Aorta (tissue), 5 donors: Measurements from ENCODE around the gene PLA2G4D. TPM values are rescaled to one million over a fixed set of nuclear protein-coding genes. Genes with fewer than 3 reads are reported as not detected.

Experiments used
- ATAC-seq: fragments of 200-7000 bp; cut with Tn5 transposase; one replicate; pipeline ENCODE4 v1.9.1; 2022; ENCODE audit warnings: moderate library complexity; ENCODE audit not compliant: low FRiP score
- DNase-seq, 2 donors: peaks; one replicate each; pipeline ENCODE4 v3.0.0-alpha.2; 2020
- H3K27ac ChIP-seq, 2 donors: one replicate each; pipeline ENCODE4 v1.5.1; 2013; ENCODE audit warnings: low read length in 2 of 2, mild to moderate bottlenecking in 2 of 2, moderate library complexity in 2 of 2, control low read depth in 1 of 2, inconsistent platforms in 1 of 2, low read depth in 1 of 2
- H3K27me3 ChIP-seq, 2 donors: one replicate each; pipeline ENCODE4 v1.6.1; 2013; ENCODE audit warnings: control low read depth in 1 of 2, low read length in 1 of 2, mild to moderate bottlenecking in 1 of 2, moderate library complexity in 1 of 2; ENCODE audit not compliant: insufficient read depth in 2 of 2, control insufficient read depth in 1 of 2
- H3K36me3 ChIP-seq, 2 donors: one replicate each; pipeline ENCODE4 v1.6.1; 2013; ENCODE audit warnings: control low read depth in 1 of 2, low read length in 1 of 2, mild to moderate bottlenecking in 1 of 2; ENCODE audit not compliant: insufficient read depth in 2 of 2, control insufficient read depth in 1 of 2
- H3K4me1 ChIP-seq, 2 donors: one replicate each; pipeline ENCODE4 v1.6.1; 2013; ENCODE audit warnings: low read length in 2 of 2, control low read depth in 1 of 2, mild to moderate bottlenecking in 1 of 2, moderate library complexity in 1 of 2; ENCODE audit not compliant: insufficient read depth in 2 of 2, control insufficient read depth in 1 of 2
- H3K4me3 ChIP-seq, 2 donors: one replicate each; pipeline ENCODE4 v1.5.1; 2013; ENCODE audit warnings: low read length in 2 of 2, control low read depth in 1 of 2, mild to moderate bottlenecking in 1 of 2
- H3K9me3 ChIP-seq: one replicate; pipeline ENCODE4 v1.6.1; 2013; ENCODE audit warnings: mild to moderate bottlenecking, low read length; ENCODE audit not compliant: control insufficient read depth
- whole genome bisulfite sequencing, 2 donors: extraction: QIAGEN DNeasy Blood & Tissue Kit; methylation state at CpG; one replicate each; pipeline ENCODE4 v1.1.7; 2013; 5-methylcytosine and 5-hydroxymethylcytosine counted together
- intact Hi-C, 2 donors: fragments of 100-400 bp; cut with DNase I; formaldehyde crosslinking; loops; one replicate each; pipeline versions ENCODE4 v1.14.2 to v1.15.0; 2022
- polyA plus RNA-seq, 2 donors: library from polyadenylated mRNA; stranded (reverse); fragments of 200-250 nt; gene quantifications; one replicate each; pipeline ENCODE4 v1.2.3, GENCODE V29; 2013
- total RNA-seq, 2 donors: library from RNA; stranded (reverse); fragmentation: NEBNext Ultra II Directional; extraction: Animal tissue kit (Norgen Biotek cat#: 25700); gene quantifications; one replicate each; pipeline ENCODE4 v1.2.1, GENCODE V29; 2021
- donor health status: healthy with polysubstance abuse.
- donor health status: Bipolar disorder and iron deficiency.
- donor health status: DM: no; HTN: no; CAD: no.
- donor health status: DM: no; HTN: no; CAD: no.
- donor health status: DM: yes; HTN: yes; CAD: no.

PLA2G4D gene
- total and polyA plus RNA-seq, 4 donors: not detected

- Histone ChIP-seq H3K36me3 (no peaks in the 10 kb centered on the region), H3K4me3 (no peak overlapping the region), H3K4me1 (no peaks in the 10 kb centered on the region), H3K27me3 (no peaks in the 10 kb centered on the region), H3K27ac (no peak overlapping the region), H3K9me3 (no peaks in the 10 kb centered on the region)
- 87 to 92% methylated on average over 1 of the region's 1 CpG for WGBS, 2 donors
- ATAC-seq (no peak), DNase-seq (no peak)
- intact Hi-C loops: no loop called here
These were observed 25.9 kb upstream of the PLA2G4D start for GRCh38 chr15:42120285-42120684.

DNA sequence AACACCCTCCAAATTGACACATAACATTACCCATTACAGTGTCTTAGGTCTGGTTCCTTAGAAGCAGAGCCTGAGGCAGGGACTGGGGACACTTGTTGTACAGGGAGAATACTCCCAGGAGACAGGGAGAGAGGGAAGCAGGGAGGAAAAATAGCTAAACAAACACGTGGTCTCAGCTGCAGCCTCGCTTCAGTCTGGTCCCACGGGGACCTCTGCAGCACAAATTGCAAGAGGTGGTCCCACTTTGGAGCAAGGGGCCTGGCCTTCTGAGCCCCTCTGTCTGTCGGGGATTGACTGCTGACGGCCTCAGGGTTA lies 25.0 kb upstream of the PLA2G4D start:
- intact Hi-C loops: no loop called here
- ATAC-seq (no peak), DNase-seq (no peak)
- Histone ChIP-seq H3K36me3 (no peaks in the 10 kb centered on the region), H3K27me3 (no peaks in the 10 kb centered on the region), H3K27ac (no peak overlapping the region), H3K4me3 (no peak overlapping the region), H3K9me3 (no peaks in the 10 kb centered on the region), H3K4me1 (no peaks in the 10 kb centered on the region)
- 40 to 52% methylated on average over 5 of the region's 5 CpGs for WGBS, 2 donors

- Histone ChIP-seq H3K27ac (no peak overlapping the region), H3K27me3 (no peaks in the 10 kb centered on the region), H3K4me3 (no peak overlapping the region), H3K9me3 (no peaks in the 10 kb centered on the region), H3K4me1 (no peaks in the 10 kb centered on the region), H3K36me3 (no peaks in the 10 kb centered on the region)
- whole genome bisulfite sequencing, 2 donors: 34 to 45% methylated on average over 10 of the region's 10 CpGs
- intact Hi-C loops: no loop called here
- ATAC-seq (no peak), DNase-seq (no peak)
These were observed 24.5 kb upstream of the PLA2G4D start for GRCh38 chr15:42118650-42119445.

GRCh38 chr15:42111924-42112323 lies 17.6 kb upstream of the PLA2G4D start:
- intact Hi-C loops: no loop called here
- H3K27ac ChIP-seq: no peak overlapping the region
- H3K36me3 ChIP-seq: no peaks in the 10 kb centered on the region
- H3K4me1 ChIP-seq: no peaks in the 10 kb centered on the region
- H3K27me3 ChIP-seq: no peaks in the 10 kb centered on the region
- no peak for DNase-seq
- 76 to 77% methylated on average over 4 of the region's 4 CpGs for WGBS, 2 donors
- H3K4me3 ChIP-seq: no peak overlapping the region
- peaks cover 1% of the 10 kb centered on the region for H3K9me3 ChIP-seq
- ATAC-seq: no peak

GRCh38 chr15:42110367-42110766 lies 16.0 kb upstream of the PLA2G4D start:
- H3K4me3 ChIP-seq: no peak overlapping the region
- no peaks in the 10 kb centered on the region for H3K36me3 ChIP-seq
- ATAC-seq (no peak), DNase-seq (no peak)
- H3K27me3 ChIP-seq: no peaks in the 10 kb centered on the region
- H3K4me1 ChIP-seq: no peaks in the 10 kb centered on the region
- 68 to 71% methylated on average over 3 of the region's 3 CpGs for WGBS, 2 donors
- no peak overlapping the region for H3K27ac ChIP-seq
- intact Hi-C loops: no loop called here
- H3K9me3 ChIP-seq: peaks cover 1% of the 10 kb centered on the region

GRCh38 chr15:42108806-42109205 lies 14.4 kb upstream of the PLA2G4D start:
- ATAC-seq: no peak
- intact Hi-C loops: no loop called here
- 66 to 68% methylated on average over 3 of the region's 3 CpGs for WGBS, 2 donors

GRCh38 chr15:42108189-42108588 lies 13.8 kb upstream of the PLA2G4D start:
- DNase-seq (no peak), ATAC-seq (no peak)
- no peaks in the 10 kb centered on the region for H3K27me3 ChIP-seq
- H3K4me1 ChIP-seq: no peaks in the 10 kb centered on the region
- no peaks in the 10 kb centered on the region for H3K36me3 ChIP-seq
- H3K27ac ChIP-seq: no peak overlapping the region
- peaks cover 1% of the 10 kb centered on the region for H3K9me3 ChIP-seq
- no peak overlapping the region for H3K4me3 ChIP-seq
- intact Hi-C loops: no loop called here

More at GRCh38 chr15:42108806-42109205, 14.4 kb upstream of the PLA2G4D start:
- Histone ChIP-seq H3K36me3 (no peaks in the 10 kb centered on the region), H3K27me3 (no peaks in the 10 kb centered on the region), H3K4me1 (no peaks in the 10 kb centered on the region), H3K4me3 (no peak overlapping the region), H3K27ac (no peak overlapping the region), H3K9me3 (peaks cover 1% of the 10 kb centered on the region)
- no peak for DNase-seq

- no peak overlapping the region for H3K4me3 ChIP-seq
- no peak for ATAC-seq
- WGBS, 2 donors: 75 to 76% methylated on average over 7 of the region's 7 CpGs
- no peak overlapping the region for H3K27ac ChIP-seq
- peaks cover 1% of the 10 kb centered on the region for H3K9me3 ChIP-seq
- no peaks in the 10 kb centered on the region for H3K4me1 ChIP-seq
- no peaks in the 10 kb centered on the region for H3K36me3 ChIP-seq
- no peak for DNase-seq
- H3K27me3 ChIP-seq: no peaks in the 10 kb centered on the region
- intact Hi-C loops: no loop called here
These were observed 13.1 kb upstream of the PLA2G4D start for GRCh38 chr15:42107473-42107872.

DNA sequence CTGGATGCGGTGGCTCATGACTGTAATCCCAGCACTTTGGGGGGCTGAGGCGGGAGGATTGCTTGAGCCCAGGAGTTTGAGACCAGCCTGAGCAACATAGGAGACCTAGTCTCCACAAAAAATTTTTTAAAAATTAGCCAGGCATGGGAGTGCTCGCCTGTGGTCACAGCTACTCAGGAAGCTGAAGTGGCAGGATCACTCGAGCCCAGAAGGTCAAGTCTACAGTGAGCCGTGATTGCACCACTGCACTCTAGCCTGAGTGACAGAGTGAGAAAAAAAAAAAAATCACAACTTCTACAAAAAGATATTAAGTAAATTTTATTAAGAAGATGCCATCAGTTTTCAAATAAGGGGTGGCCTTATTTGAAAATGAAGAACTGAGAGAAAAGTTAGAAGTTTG lies 11.9 kb upstream of the PLA2G4D start:
- WGBS, 2 donors: 89 to 92% methylated on average over 5 of the region's 5 CpGs
- ATAC-seq: no peak
- DNase-seq: no peak
- Histone ChIP-seq H3K4me1 (no peaks in the 10 kb centered on the region), H3K4me3 (no peak overlapping the region), H3K27ac (no peak overlapping the region), H3K36me3 (no peaks in the 10 kb centered on the region), H3K9me3 (peaks cover 1% of the 10 kb centered on the region), H3K27me3 (no peaks in the 10 kb centered on the region)
- intact Hi-C loops: no loop called here
